DND-41 (cell line): Measurements from ENCODE around the gene USH1G.

Source experiments
- ATAC-seq: fragments of 200-7000 bp; cut with Tn5 transposase; 3 replicates; pipeline ENCODE4 v1.9.1; 2021; ENCODE audit warnings: low read depth; ENCODE audit not compliant: insufficient read depth
- DNase-seq: peaks from one replicate; pipeline ENCODE4 v3.0.0-alpha.2; 2020
- H2AFZ ChIP-seq: 2 replicates; pipeline ENCODE4 v1.6.0; 2012; ENCODE audit warnings: low read depth, low read length
- H3K27ac ChIP-seq: 2 replicates; pipeline ENCODE4 v1.5.1; 2012; ENCODE audit warnings: low read length, inconsistent platforms
- H3K27me3 ChIP-seq: fragments of 200-600 bp; sonication (generic); 2 replicates; pipeline ENCODE4 v1.6.0; 2012; ENCODE audit warnings: low read length, mild to moderate bottlenecking, inconsistent platforms; ENCODE audit not compliant: insufficient read depth, poor library complexity
- H3K36me3 ChIP-seq: 2 replicates; pipeline ENCODE4 v1.5.1; 2012; ENCODE audit warnings: low read length, inconsistent platforms; ENCODE audit not compliant: insufficient read depth
- H3K4me1 ChIP-seq: 2 replicates; pipeline ENCODE4 v1.5.1; 2012; ENCODE audit warnings: mild to moderate bottlenecking, low read length; ENCODE audit not compliant: insufficient read depth
- H3K4me2 ChIP-seq: 2 replicates; pipeline ENCODE4 v1.6.0; 2012; ENCODE audit warnings: mild to moderate bottlenecking, moderate library complexity, low read length, inconsistent platforms; ENCODE audit not compliant: insufficient read depth
- H3K4me3 ChIP-seq, 2 experiments: fragments of 200-600 bp in 1 of 2; shearing (Covaris generic) in 1 of 2; 2 replicates each; pipeline ENCODE4 v1.5.1; 2012 to 2016; ENCODE audit warnings: inconsistent platforms in 2 of 2, low read length in 2 of 2, mild to moderate bottlenecking in 2 of 2, low read depth in 1 of 2, moderate library complexity in 1 of 2
- H3K79me2 ChIP-seq: 2 replicates; pipeline ENCODE4 v1.6.0; 2012; ENCODE audit warnings: low read length, inconsistent platforms; ENCODE audit not compliant: insufficient read depth
- H3K9ac ChIP-seq: 2 replicates; pipeline ENCODE4 v1.6.0; 2012; ENCODE audit warnings: low read depth, mild to moderate bottlenecking, inconsistent platforms, low read length, moderate library complexity
- H3K9me3 ChIP-seq: 2 replicates; pipeline ENCODE4 v1.5.1; 2012; ENCODE audit warnings: low read length, moderate library complexity, mild to moderate bottlenecking, inconsistent platforms; ENCODE audit not compliant: insufficient read depth, severe bottlenecking
- H4K20me1 ChIP-seq: 2 replicates; pipeline ENCODE4 v1.6.0; 2012; ENCODE audit warnings: low read length; ENCODE audit not compliant: insufficient read depth
- CTCF ChIP-seq: IDR thresholded peaks from 2 replicates; pipeline ENCODE4 v1.5.1; 2012; ENCODE audit warnings: borderline replicate concordance, low read length, moderate library complexity, mild to moderate bottlenecking; ENCODE audit not compliant: poor library complexity, severe bottlenecking; ENCODE audit errors: extremely low read depth
- EZH2 ChIP-seq: IDR thresholded peaks from 3 replicates; pipeline ENCODE4 v1.6.1; 2012; ENCODE audit warnings: borderline replicate concordance, low read depth, mild to moderate bottlenecking, moderate library complexity, low read length, inconsistent platforms; ENCODE audit not compliant: severe bottlenecking

USH1G gene

DNA sequence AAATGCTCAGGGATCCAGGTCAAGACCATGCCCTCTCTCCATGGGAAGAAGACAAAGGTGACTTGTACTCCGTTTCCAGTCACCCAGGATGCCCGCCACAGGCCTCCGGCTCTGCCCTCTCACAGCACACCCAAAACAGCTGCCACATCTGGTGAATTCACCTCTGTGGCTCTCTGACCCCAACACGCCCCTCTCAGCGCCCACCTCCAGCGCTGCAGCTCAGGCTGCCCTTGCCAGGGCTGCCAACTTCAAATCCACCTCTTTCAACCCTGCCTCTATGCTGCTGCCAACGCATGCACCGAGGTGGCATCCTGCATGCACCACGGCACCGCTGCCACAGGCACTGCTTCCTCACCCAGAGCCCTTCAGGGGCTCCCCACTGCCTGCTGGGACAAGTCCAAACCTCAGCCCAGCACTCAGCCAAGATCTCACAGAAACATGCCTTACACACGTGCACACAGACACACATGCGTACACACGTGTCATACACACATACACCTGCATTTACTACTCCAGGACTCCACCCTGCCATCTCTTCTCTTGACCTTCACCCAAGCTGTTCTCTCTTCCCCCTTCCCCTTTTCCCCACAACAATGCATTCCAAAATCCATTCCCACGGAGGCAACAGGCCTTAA is 42.0 kb upstream of the USH1G start:
- no peaks in the 10 kb centered on the region for H3K9me3 ChIP-seq
- no peak overlapping the region for H3K9ac ChIP-seq
- no peaks in the 10 kb centered on the region for H3K79me2 ChIP-seq
- H3K27me3 ChIP-seq, result peaks cover 3% of the 10 kb centered on the region
- no peaks in the 10 kb centered on the region for H3K36me3 ChIP-seq
- H2AFZ ChIP-seq, result no peak overlapping the region
- no peak overlapping the region for H3K27ac ChIP-seq
- TF ChIP-seq EZH2, result no peak
- no peak for ATAC-seq
- no peak overlapping the region for H3K4me2 ChIP-seq
- no peak for DNase-seq
- no peak overlapping the region for H3K4me3 ChIP-seq
- peaks cover 3% of the 10 kb centered on the region; the same call in 1 of the 2 replicates for H3K4me1 ChIP-seq
- no peaks in the 10 kb centered on the region for H4K20me1 ChIP-seq

DNA sequence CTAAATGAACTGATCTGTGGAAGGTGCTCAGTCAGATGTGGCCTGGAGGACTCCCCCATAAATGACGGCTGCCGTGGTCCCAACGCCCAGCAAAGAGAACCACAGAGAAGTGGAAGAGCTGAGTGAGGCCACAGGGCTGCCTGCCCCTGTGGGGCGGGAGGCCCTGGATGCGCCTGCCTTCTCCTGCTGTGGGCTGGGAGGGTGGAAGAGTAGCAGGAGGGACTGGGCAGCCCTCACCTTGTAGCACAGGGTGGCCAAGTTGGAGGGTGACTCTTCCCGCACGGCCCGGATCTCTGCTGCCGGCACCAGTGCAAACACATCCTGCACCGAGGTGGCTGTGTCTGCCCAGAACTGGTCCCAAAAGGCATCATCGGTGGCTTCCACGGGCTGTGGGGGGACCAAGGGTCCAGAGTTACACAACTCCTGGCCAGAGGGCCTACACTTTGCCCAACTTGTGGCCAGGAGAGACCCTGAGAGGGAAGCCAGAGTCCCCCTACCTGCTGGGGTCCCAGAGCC is 41.2 kb upstream of the USH1G start:
- Histone ChIP-seq H3K4me2 (no peak overlapping the region), H3K36me3 (no peaks in the 10 kb centered on the region), H2AFZ (no peak overlapping the region), H4K20me1 (no peaks in the 10 kb centered on the region), H3K27ac (no peak overlapping the region), H3K9ac (no peak overlapping the region), H3K9me3 (no peaks in the 10 kb centered on the region), H3K27me3 (peaks cover 4% of the 10 kb centered on the region), H3K4me1 (peaks cover 3% of the 10 kb centered on the region; the same call in 1 of the 2 replicates), H3K4me3 (no peak overlapping the region), H3K79me2 (no peaks in the 10 kb centered on the region)
- TF ChIP-seq EZH2 (no peak), CTCF (no peak)
- no peak for DNase-seq
- ATAC-seq, result no peak

GRCh38 chr17:74963656-74964055 is 40.6 kb upstream of the USH1G start:
- H3K27me3 ChIP-seq, result peaks cover 4% of the 10 kb centered on the region
- H3K4me1 ChIP-seq, result peaks cover 3% of the 10 kb centered on the region; the same call in 1 of the 2 replicates
- no peak overlapping the region for H3K27ac ChIP-seq
- no peaks in the 10 kb centered on the region for H3K9me3 ChIP-seq
- TF ChIP-seq EZH2, result no peak
- TF ChIP-seq CTCF, result peak; percentile 38
- no peaks in the 10 kb centered on the region for H3K79me2 ChIP-seq
- no peaks in the 10 kb centered on the region for H3K36me3 ChIP-seq
- DNase-seq, result no peak
- no peak overlapping the region for H3K9ac ChIP-seq
- no peak overlapping the region for H3K4me3 ChIP-seq
- no peak for ATAC-seq
- H3K4me2 ChIP-seq, result no peak overlapping the region
- H2AFZ ChIP-seq, result no peak overlapping the region
- no peaks in the 10 kb centered on the region for H4K20me1 ChIP-seq

GRCh38 chr17:74962622-74963394 is 39.8 kb upstream of the USH1G start:
- ATAC-seq (no peak), DNase-seq (no peak)
- Histone ChIP-seq H3K9me3 (no peaks in the 10 kb centered on the region), H3K36me3 (no peaks in the 10 kb centered on the region), H3K79me2 (no peaks in the 10 kb centered on the region), H3K4me2 (no peak overlapping the region), H2AFZ (no peak overlapping the region), H3K9ac (no peak overlapping the region), H4K20me1 (no peaks in the 10 kb centered on the region), H3K27me3 (peaks cover 4% of the 10 kb centered on the region), H3K27ac (no peak overlapping the region), H3K4me3 (no peak overlapping the region), H3K4me1 (peaks cover 3% of the 10 kb centered on the region; the same call in 1 of the 2 replicates)
- TF ChIP-seq CTCF (no peak), EZH2 (no peak)
